Fibroblast of mammary gland (primary cell): ENCODE measurements around the gene TWF1.
"Not testable (repeated sequence)": the region's sequence is repeated elsewhere in the genome, so short reads cannot be mapped to it uniquely, and the experiment has no call there.

Source experiments
- DNase-seq: peaks from one replicate; pipeline ENCODE4 v3.0.0-alpha.2; 2010; ENCODE audit warnings: low read depth
- H3K4me3 ChIP-seq: 2 replicates; pipeline ENCODE4 v1.5.1; 2011; ENCODE audit warnings: low read depth, mild to moderate bottlenecking, low read length, moderate library complexity; ENCODE audit not compliant: control insufficient read depth
- TF ChIP-seq, protein P1 (sequence below): conservative IDR thresholded peaks from 2 replicates; pipeline ENCODE4 v1.5.1; 2011; ENCODE audit warnings: low read depth, low read length, inconsistent platforms; ENCODE audit not compliant: control insufficient read depth, insufficient read depth

TWF1 gene

DNA sequence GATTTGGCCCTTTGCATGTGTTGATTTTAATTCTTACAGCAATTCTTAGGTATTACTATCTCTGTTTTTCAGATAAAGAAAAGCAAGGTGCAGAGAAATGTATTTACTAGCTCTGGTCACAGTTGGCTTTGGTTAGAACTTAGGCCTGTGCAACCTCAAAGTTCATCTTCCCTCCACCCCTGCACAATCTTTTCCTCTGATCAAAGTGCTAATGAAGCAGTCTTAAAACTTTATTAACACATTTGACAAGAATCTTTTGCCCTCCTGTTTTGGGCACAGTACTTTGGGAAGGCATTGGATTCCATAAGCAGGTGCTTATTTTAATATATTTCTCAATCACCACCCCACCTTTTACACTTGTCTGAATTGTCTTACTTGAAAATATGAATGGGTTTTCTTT, 44.6 kb downstream of the TWF1 start:
- TF ChIP-seq, protein P1, sequence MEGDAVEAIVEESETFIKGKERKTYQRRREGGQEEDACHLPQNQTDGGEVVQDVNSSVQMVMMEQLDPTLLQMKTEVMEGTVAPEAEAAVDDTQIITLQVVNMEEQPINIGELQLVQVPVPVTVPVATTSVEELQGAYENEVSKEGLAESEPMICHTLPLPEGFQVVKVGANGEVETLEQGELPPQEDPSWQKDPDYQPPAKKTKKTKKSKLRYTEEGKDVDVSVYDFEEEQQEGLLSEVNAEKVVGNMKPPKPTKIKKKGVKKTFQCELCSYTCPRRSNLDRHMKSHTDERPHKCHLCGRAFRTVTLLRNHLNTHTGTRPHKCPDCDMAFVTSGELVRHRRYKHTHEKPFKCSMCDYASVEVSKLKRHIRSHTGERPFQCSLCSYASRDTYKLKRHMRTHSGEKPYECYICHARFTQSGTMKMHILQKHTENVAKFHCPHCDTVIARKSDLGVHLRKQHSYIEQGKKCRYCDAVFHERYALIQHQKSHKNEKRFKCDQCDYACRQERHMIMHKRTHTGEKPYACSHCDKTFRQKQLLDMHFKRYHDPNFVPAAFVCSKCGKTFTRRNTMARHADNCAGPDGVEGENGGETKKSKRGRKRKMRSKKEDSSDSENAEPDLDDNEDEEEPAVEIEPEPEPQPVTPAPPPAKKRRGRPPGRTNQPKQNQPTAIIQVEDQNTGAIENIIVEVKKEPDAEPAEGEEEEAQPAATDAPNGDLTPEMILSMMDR: no peak
- H3K4me3 ChIP-seq: no peak overlapping the region
- no peak for DNase-seq

DNA sequence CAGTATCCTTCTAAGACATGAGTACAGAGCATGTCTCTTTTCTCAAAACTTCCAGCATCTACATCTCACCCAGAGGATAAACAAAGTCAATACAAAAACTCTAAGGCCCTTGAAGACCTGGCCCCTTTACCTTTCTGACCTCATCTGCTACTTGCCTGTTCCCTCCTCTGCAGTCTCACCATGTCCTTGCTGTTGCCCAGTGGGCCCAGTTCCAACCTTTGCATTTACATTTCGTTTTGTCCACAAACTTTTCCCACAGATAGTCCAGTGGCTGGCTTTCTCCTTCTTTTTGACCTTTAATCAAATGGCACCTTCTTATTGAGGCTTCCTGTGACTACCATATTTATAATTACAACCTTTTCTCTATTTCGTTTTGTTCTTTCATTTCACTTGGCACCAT, 45.7 kb downstream of the TWF1 start:
- TF ChIP-seq, protein P1: no peak
- DNase-seq: no peak
- peak overlapping the region; percentile 5 for H3K4me3 ChIP-seq

DNA sequence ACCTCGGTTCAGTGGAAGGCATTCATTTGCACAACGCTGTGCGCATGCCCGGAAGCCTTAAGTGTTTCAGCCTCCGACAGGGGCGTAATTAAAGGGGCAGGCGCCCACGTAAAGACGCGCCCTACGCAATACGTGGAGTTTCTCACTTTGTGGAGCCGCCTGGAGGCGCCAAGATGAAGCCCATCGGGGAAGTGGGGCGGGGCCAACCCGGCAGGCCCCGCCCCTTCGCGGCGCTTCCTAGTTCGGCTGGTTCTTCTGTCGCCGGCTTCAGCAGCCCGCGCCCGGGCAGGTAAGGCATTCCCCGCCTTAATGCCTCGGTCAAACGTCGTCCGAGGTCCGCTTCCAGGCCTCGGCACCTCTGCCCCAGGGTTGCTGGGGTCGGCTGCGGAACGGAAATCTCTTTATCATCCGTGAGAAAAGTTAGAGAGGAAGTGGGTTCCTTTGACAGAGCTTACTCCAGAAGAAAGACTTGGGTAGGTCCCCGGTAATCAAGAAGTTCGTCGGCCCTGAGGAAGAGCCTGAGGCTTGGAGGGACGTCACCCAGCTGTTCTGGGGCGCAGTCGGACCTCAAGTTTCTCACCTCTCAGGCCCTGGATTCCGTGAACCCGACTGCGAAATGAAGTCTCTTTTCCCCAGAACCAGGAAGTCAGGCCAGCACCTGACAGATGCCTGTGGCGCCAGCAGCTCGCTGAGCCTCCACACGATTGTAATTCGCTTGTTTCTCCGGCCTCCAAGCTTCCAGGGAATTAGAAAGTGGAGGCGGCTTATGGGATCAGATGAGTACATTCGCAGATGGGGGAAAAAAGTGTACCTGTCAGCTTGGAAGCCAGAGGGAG, 47.2 kb downstream of the TWF1 start, which contains the start of the genes IRAK4 and PUS7L:
Gene IRAK4, plus strand, starts transcription at position 224 of the 836 bp plus-strand sequence. CDS start 9,161 bp downstream, outside the sequence.
Gene PUS7L, minus strand, starts transcription at position 63 of the 836 bp plus-strand sequence. CDS start 3,545 bp downstream, outside the sequence.
- peak; percentile 95 for DNase-seq
- TF ChIP-seq, protein P1: peak; percentile 45
- H3K4me3 ChIP-seq: peak within 1 kb of the TSS; percentile 92

DNA sequence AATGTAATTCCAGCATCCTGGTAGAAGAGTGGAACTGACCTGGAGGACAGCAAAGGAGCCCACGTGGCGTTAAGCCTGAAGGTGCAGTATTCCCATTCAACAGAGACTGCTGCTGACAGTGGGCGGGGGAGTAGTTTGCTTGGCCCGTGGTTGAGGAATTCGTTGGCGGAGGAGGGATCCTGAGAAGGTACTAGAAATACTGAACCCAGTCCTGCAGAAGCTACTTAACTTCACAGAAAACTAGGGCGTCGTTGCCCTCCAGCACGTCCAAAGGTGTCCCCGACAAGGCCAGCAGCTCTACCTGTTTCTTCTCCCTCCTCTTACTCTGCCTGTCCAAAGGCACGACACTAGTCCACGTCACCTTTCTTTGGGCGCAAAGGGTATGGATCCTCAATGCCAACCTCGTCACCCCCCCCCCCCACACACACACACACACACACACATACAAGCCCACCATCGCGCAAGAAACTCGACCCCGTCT, 47.8 kb downstream of the TWF1 start:
- TF ChIP-seq, protein P1: no peak
- H3K4me3 ChIP-seq: peak overlapping the region; percentile 92
- peak; percentile 33 for DNase-seq

DNA sequence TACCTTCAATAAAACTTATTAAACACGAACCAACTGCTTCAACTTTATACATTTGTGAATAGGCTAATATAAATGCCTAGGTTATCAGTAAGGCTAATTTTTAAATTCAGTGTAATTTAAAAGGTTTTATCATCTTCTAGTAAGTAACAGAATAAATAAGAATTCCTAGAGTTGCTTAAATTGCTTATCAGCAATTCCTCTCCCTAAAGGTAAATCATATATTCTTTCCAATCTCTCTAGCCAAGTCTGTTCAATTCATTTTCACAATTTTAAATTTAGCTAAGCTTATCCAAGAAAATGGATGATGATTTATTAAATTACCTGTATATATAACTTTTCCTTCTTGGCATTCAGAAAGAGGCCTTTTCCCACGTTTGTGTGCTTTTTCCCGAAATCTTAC, 52.1 kb downstream of the TWF1 start:
- H3K4me3 ChIP-seq: no peak overlapping the region
- TF ChIP-seq, protein P1: no peak
- DNase-seq: no peak

DNA sequence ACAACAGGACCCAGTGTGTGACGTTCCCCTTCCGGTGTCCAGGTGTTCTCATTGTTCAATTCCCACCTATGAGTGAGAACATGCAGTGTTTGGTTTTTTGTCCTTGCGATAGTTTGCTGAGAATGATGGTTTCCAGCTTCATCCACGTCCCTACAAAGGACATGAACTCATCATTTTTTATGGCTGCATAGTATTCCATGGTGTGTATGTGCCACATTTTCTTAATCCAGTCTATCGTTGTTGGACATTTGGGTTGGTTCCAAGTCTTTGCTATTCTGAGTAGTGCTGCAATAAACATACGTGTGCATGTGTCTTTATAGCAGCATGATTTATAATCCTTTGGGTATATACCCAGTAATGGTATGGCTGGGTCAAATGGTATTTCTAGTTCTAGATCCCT, 54.8 kb downstream of the TWF1 start:
- DNase-seq: not testable (repeated sequence)

DNA sequence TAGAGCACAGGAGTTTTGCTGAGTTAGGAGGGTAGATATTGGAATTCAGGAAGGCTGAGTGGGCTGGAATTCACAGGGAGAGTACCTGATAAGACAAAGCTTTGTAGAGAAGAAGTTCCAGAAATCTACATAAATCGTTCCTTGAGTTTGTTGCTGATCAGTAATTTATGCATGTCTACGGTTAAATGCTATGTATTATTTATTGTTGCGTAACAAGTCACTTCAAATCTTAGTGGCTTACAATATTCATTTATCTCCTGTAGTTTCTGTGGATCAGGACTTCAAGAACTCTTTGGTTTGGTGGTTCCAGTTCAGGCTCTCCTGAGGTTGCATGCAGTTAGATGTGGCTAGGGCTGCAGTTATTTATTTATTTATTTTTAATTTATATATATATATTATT, 55.3 kb downstream of the TWF1 start:
- DNase-seq: no peak
- TF ChIP-seq, protein P1: no peak
- no peak overlapping the region for H3K4me3 ChIP-seq

More for the DNA sequence above, 54.8 kb downstream of the TWF1 start:
- H3K4me3 ChIP-seq: not testable (repeated sequence)
